ENCODE measurements around the gene LCN10.

DNA sequence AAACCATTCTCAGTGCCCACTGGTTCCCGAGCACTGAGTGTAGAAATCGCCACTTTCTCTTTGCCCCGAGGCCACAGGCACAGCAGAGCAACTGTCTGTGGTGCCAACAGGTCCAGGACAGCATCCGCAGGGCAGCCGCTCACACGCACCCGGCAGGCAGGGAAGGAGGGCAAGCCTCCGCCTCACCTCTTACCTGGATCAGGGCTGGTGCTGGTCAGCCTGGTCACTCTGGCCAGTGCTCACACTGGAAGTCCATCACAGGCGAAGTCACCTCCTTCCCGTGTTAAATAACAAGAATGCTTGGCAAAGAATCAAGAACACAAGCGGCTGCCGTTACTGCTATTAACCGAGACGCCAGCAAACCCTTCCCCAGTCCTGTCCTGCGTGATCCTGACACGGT lies 16.6 kb downstream of the LCN10 start:
- TF ChIP-seq EZH2 (IDR thresholded peaks at IDR 0.05; ENCODE audit: insufficient read depth, poor library complexity, severe bottlenecking), result no peak
- TF ChIP-seq EZH2phosphoT487 (IDR thresholded peaks at IDR 0.05; ENCODE audit: insufficient read depth, low read depth), result no peak
